ENCODE data around the gene PLA2G4B.

The PLA2G4B gene

GRCh38 chr15:41792000-41792637 is 46.5 kb upstream of the PLA2G4B start:
- no peak for DNase-seq (ENCODE audit: low read depth)
- no peak for TF ChIP-seq CTCF (IDR thresholded peaks at IDR 0.05; ENCODE audit: insufficient read depth, low read depth, low read length, missing control alignments)
- no peak overlapping the region for H3K4me3 ChIP-seq (ENCODE audit: low read length)

GRCh38 chr15:41794081-41794480 is 44.6 kb upstream of the PLA2G4B start:
- no peak overlapping the region for H3K4me3 ChIP-seq (ENCODE audit: low read length)
- DNase-seq (ENCODE audit: low read depth): peak; percentile 94
- TF ChIP-seq CTCF (IDR thresholded peaks at IDR 0.05; ENCODE audit: insufficient read depth, low read depth, low read length, missing control alignments): no peak

- peak; percentile 61 for DNase-seq (ENCODE audit: low read depth)
- no peak for TF ChIP-seq CTCF (IDR thresholded peaks at IDR 0.05; ENCODE audit: insufficient read depth, low read depth, low read length, missing control alignments)
- H3K4me3 ChIP-seq (ENCODE audit: low read length): no peak overlapping the region
These were observed 42.4 kb upstream of the PLA2G4B start for GRCh38 chr15:41795996-41796856.

- DNase-seq (ENCODE audit: low read depth): no peak
- H3K4me3 ChIP-seq (ENCODE audit: low read length): no peak overlapping the region
- TF ChIP-seq CTCF (IDR thresholded peaks at IDR 0.05; ENCODE audit: insufficient read depth, low read depth, low read length, missing control alignments): no peak
These were observed 41.3 kb upstream of the PLA2G4B start for GRCh38 chr15:41797201-41797944.

GRCh38 chr15:41798607-41799487 is 39.8 kb upstream of the PLA2G4B start:
- no peak overlapping the region for H3K4me3 ChIP-seq (ENCODE audit: low read length)
- DNase-seq (ENCODE audit: low read depth): no peak
- TF ChIP-seq CTCF (IDR thresholded peaks at IDR 0.05; ENCODE audit: insufficient read depth, low read depth, low read length, missing control alignments): no peak

GRCh38 chr15:41799488-41799805 is 39.2 kb upstream of the PLA2G4B start:
- H3K4me3 ChIP-seq (ENCODE audit: low read length): no peak overlapping the region
- no peak for DNase-seq (ENCODE audit: low read depth)
- TF ChIP-seq CTCF (IDR thresholded peaks at IDR 0.05; ENCODE audit: insufficient read depth, low read depth, low read length, missing control alignments): no peak

Data from epithelial cell of esophagus (primary cell).